ENCODE results near the gene EMILIN2. TPM values are rescaled to one million over a fixed set of nuclear protein-coding genes. Genes with fewer than 3 reads are reported as not detected.

Gene EMILIN2
- total and polyA plus RNA-seq, 2 experiments from 2014 or later = 10.6 to 16.8 TPM

DNA sequence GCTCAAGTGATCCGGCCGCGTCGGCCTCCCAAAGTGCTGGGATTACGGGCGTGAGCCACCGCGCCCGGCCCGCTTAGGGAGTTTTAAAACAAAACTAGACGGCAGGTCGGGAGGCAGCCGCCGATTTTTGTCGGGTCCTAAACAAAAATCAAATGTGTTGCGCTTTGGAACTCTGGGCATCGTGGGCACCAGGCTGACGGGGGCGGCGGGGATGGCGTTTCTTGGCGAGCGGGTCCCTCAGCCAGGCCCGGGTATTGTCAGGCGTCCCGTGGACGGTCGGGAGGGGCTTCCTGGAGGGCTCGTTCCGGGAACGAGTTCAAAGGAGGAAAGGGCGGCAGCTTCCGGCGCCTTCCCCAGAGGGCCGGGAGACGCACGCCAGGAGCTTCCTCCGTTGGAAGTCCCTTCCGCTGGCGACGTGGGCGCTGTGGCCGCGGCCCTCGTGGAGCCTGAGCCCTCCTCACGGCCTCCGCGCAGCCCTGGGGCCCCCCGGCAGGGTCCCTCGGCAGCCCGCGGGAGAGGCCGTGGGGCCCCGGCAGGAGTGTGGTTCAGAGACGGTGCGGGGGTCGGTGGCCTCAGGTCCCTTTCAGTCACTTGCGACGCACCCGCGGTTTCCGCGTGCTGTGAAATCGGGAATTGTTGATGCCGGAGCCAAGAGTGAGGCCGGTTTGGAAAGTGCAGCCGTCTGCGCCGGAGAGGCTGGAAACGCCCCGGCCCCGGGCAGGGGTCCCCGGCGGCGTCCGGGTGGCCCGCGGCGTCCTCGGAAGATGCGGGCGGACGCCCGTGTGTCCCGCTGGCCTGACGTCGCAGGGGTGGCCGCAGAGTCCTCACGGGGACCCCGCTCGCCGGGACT is 59.3 kb downstream of the EMILIN2 start:
- WGBS (ENCODE audit: low lambda C conversion rate, missing lambda C conversion rate) = 20% methylated on average over 63 of the region's 92 CpGs
- Histone ChIP-seq H2AFZ (peak overlapping the region; percentile 99), H3K9me3 (ENCODE audit: low read depth) (no peaks in the 10 kb centered on the region), H3K4me1 (ENCODE audit: insufficient read depth) (peaks cover 30% of the 10 kb centered on the region), H3K36me3 (replicated peaks; ENCODE audit: insufficient read depth, low read depth) (no peaks in the 10 kb centered on the region), H3K4me3 (peak overlapping the region; percentile 75), H4K20me1 (ENCODE audit: insufficient read depth, poor library complexity, severe bottlenecking) (peaks cover 3% of the 10 kb centered on the region), H3K9me2 (replicated peaks; ENCODE audit: insufficient read depth) (no peaks in the 10 kb centered on the region), H3K27me3 (no peaks in the 10 kb centered on the region), H3K79me2 (peaks cover 4% of the 10 kb centered on the region), H3K4me2 (peak overlapping the region; percentile 98), H3K27ac (peak overlapping the region; percentile 88)
- peak; percentile 71 for DNase-seq (ENCODE audit: low spot score)
- TF ChIP-seq, protein P1, sequence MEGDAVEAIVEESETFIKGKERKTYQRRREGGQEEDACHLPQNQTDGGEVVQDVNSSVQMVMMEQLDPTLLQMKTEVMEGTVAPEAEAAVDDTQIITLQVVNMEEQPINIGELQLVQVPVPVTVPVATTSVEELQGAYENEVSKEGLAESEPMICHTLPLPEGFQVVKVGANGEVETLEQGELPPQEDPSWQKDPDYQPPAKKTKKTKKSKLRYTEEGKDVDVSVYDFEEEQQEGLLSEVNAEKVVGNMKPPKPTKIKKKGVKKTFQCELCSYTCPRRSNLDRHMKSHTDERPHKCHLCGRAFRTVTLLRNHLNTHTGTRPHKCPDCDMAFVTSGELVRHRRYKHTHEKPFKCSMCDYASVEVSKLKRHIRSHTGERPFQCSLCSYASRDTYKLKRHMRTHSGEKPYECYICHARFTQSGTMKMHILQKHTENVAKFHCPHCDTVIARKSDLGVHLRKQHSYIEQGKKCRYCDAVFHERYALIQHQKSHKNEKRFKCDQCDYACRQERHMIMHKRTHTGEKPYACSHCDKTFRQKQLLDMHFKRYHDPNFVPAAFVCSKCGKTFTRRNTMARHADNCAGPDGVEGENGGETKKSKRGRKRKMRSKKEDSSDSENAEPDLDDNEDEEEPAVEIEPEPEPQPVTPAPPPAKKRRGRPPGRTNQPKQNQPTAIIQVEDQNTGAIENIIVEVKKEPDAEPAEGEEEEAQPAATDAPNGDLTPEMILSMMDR (IDR thresholded peaks at IDR 0.05; ENCODE audit: poor library complexity) = no peak
- TF ChIP-seq EZH2phosphoT487 (IDR thresholded peaks at IDR 0.05; ENCODE audit: low read depth, severe bottlenecking, unreplicated experiment) (no peak), EZH2 (IDR thresholded peaks at IDR 0.05; ENCODE audit: borderline replicate concordance) (no peak)

DNA sequence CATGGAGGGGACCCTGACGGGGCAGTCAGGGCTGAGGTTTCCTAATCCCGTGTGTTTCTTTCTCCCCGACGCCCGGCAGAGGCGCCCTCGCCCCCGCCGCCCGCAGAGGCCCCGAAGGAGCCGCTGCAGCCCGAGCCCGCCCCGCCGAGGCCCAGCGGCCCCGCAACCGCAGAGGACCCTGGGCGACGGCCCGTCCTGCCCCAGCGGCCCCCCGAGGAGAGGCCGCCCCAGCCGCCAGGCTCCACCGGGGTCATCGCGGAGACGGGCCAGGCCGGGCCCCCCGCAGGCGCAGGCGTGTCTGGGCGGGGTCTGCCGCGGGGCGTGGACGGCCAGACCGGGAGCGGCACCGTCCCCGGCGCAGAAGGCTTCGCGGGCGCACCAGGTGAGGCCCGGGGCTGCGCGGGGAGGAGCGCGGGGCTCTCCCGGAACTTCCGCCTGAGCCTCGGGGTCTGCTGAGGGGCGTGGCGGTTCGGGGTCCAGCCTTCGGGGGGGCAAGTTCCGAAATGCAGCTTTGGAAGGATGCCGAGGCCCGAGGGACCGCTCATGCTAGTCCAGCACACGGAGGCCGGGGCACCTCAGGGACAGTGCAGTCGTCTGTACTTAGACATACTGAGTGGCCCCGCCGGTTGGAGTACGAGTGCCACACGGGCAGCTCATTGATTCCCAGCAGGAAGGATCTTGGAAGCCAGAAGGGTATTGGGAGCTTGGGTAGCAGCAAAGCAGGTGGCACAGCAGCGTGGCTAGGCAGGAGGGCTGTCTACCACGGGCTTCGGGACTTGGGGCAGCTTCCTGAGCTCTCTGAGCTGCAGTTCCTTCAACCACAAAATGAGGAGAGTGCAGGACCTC is 60.1 kb downstream of the EMILIN2 start:
- H3K27me3 ChIP-seq = no peaks in the 10 kb centered on the region
- no peak for TF ChIP-seq EZH2 (IDR thresholded peaks at IDR 0.05; ENCODE audit: borderline replicate concordance)
- TF ChIP-seq, protein P1 (IDR thresholded peaks at IDR 0.05; ENCODE audit: poor library complexity) = peak; percentile 23
- peaks cover 4% of the 10 kb centered on the region for H3K79me2 ChIP-seq
- peak; percentile 71 for DNase-seq (ENCODE audit: low spot score)
- H3K4me2 ChIP-seq = peak overlapping the region; percentile 98
- peaks cover 3% of the 10 kb centered on the region for H4K20me1 ChIP-seq (ENCODE audit: insufficient read depth, poor library complexity, severe bottlenecking)
- peak overlapping the region; percentile 88 for H3K27ac ChIP-seq
- H3K9me2 ChIP-seq (replicated peaks; ENCODE audit: insufficient read depth) = no peaks in the 10 kb centered on the region
- H3K9me3 ChIP-seq (ENCODE audit: low read depth) = no peaks in the 10 kb centered on the region
- H3K4me1 ChIP-seq (ENCODE audit: insufficient read depth) = peaks cover 24% of the 10 kb centered on the region
- no peaks in the 10 kb centered on the region for H3K36me3 ChIP-seq (replicated peaks; ENCODE audit: insufficient read depth, low read depth)
- peak overlapping the region; percentile 75 for H3K4me3 ChIP-seq
- WGBS (ENCODE audit: low lambda C conversion rate, missing lambda C conversion rate) = 4% methylated on average over 54 of the region's 73 CpGs
- peak overlapping the region; percentile 99 for H2AFZ ChIP-seq

DNA sequence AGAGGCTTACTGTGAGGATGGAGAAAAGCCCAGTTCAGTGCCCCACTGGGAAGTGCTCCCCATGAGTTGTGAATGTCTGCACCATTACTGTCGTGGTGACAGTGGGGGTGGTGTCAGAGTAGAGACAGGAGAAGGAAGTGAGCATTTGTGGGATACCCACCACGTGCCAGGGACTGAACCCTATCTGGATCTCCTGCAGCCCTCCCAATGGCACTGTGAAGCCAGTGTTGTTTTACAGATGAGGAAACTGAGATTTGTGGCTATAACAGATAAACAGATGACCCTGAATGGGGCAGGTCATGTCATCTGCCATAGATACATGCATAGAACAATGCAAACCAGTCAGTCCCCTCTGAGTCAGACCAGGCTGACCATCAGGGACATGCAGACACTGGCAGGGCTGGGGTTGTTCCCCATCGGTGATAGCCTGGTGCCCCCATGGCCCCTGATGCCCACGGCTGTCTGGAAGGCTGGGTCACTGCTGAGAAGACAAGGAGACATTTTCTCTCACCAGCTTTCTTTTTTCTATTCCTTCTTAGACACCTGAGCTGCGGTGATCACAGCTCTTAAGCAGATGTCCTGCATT is 60.8 kb downstream of the EMILIN2 start:
- no peak for DNase-seq (ENCODE audit: low spot score)
- Histone ChIP-seq H3K9me3 (ENCODE audit: low read depth) (no peaks in the 10 kb centered on the region), H3K36me3 (replicated peaks; ENCODE audit: insufficient read depth, low read depth) (no peaks in the 10 kb centered on the region), H3K27me3 (no peaks in the 10 kb centered on the region), H3K4me2 (peak overlapping the region; percentile 98), H3K4me1 (ENCODE audit: insufficient read depth) (peaks cover 17% of the 10 kb centered on the region), H3K4me3 (no peak overlapping the region), H3K27ac (peak overlapping the region; percentile 88), H4K20me1 (ENCODE audit: insufficient read depth, poor library complexity, severe bottlenecking) (peaks cover 3% of the 10 kb centered on the region), H3K79me2 (peaks cover 4% of the 10 kb centered on the region), H3K9me2 (replicated peaks; ENCODE audit: insufficient read depth) (no peaks in the 10 kb centered on the region), H2AFZ (peak overlapping the region; percentile 99)
- TF ChIP-seq EZH2phosphoT487 (IDR thresholded peaks at IDR 0.05; ENCODE audit: low read depth, severe bottlenecking, unreplicated experiment) (no peak), EZH2 (IDR thresholded peaks at IDR 0.05; ENCODE audit: borderline replicate concordance) (no peak)
- TF ChIP-seq, protein P1 (IDR thresholded peaks at IDR 0.05; ENCODE audit: poor library complexity) = no peak
- 87% methylated on average over 5 of the region's 5 CpGs for WGBS (ENCODE audit: low lambda C conversion rate, missing lambda C conversion rate)
